K562 (cell line): ENCODE data around the gene ISM1. TPM values are rescaled to one million over a fixed set of nuclear protein-coding genes. Genes with fewer than 3 reads are reported as not detected.

ENCODE experiments used
- ATAC-seq: fragments of 200-7000 bp; cut with Tn5 transposase; 3 replicates; pipeline ENCODE4 v1.9.1; 2020; ENCODE audit warnings: moderate library complexity
- BruUV-seq: library from RNA; stranded (reverse); fragments of 400-500 nt; replicated peaks from 2 replicates; lab custom pipeline; 2021; lab: Mats Ljungman, UMichigan
- CTCF ChIA-PET: fragments of 300-600 bp; formaldehyde crosslinking; extraction: SDS; loops from one replicate; lab custom pipeline; 2021; ENCODE audit warnings: low intra/inter-chr PET ratio; lab: Yijun Ruan, JAX
- POLR2A ChIA-PET: fragments of 300-600, 350-650 bp; sonication (Branson Sonifier 250); formaldehyde crosslinking; extraction: SDS; loops from one replicate; lab custom pipeline; 2021; ENCODE audit warnings: antibody characterized with exemption, inconsistent platforms; lab: Yijun Ruan, JAX
- DNase-seq, 4 experiments: peaks; one replicate each; pipeline versions ENCODE4 v3.0.0 to v3.0.0-alpha.2; 2011 to 2018; ENCODE audit warnings: low spot score in 3 of 4, mixed read lengths in 3 of 4; ENCODE audit errors: extremely low read depth in 1 of 4
- FAIRE-seq: peaks from 2 replicates; lab custom pipeline; 2011; peaks lifted over from hg19 to GRCh38; lab: Jason Lieb, UNC
- H2AFZ ChIP-seq: 2 replicates; pipeline ENCODE4 v1.6.0; 2011; ENCODE audit warnings: low read depth, low read length, control low read depth, inconsistent platforms
- H3K27ac ChIP-seq: fragments of 200-600 bp; 3 replicates; pipeline ENCODE4 v1.8.0; 2011; ENCODE audit warnings: low read depth, mild to moderate bottlenecking, control low read depth, inconsistent platforms, low read length, moderate library complexity, mixed read lengths; ENCODE audit errors: extremely low read depth
- H3K27me3 ChIP-seq, 2 experiments: fragments of 300-600 bp in 1 of 2; 2 replicates in 1 of 2; 3 replicates in 1 of 2; pipeline versions ENCODE4 v1.6.0 to v1.8.0; 2011; ENCODE audit warnings: inconsistent platforms in 2 of 2, low read length in 2 of 2, mild to moderate bottlenecking in 1 of 2, mixed read lengths in 1 of 2, moderate library complexity in 1 of 2; ENCODE audit not compliant: control insufficient read depth in 2 of 2, insufficient read depth in 2 of 2
- H3K36me3 ChIP-seq: fragments of 300-600 bp; 3 replicates; pipeline ENCODE4 v1.8.0; 2011; ENCODE audit warnings: mild to moderate bottlenecking, low read length, inconsistent platforms; ENCODE audit not compliant: control insufficient read depth, insufficient read depth
- H3K4me1 ChIP-seq, 2 experiments: fragments of 200-600 bp in 1 of 2; replicated peaks in 1 of 2; 2 replicates in 1 of 2; 3 replicates in 1 of 2; pipeline versions ENCODE4 v1.5.1 to v1.8.0; 2011; ENCODE audit warnings: inconsistent platforms in 2 of 2, low read length in 2 of 2, mild to moderate bottlenecking in 1 of 2, mixed read lengths in 1 of 2, moderate library complexity in 1 of 2; ENCODE audit not compliant: control insufficient read depth in 2 of 2, insufficient read depth in 2 of 2
- H3K4me2 ChIP-seq: 2 replicates; pipeline ENCODE4 v1.6.1; 2011; ENCODE audit warnings: low read length, control low read depth, inconsistent platforms, mixed read lengths; ENCODE audit not compliant: insufficient read depth
- H3K4me3 ChIP-seq: fragments of 200-600 bp; sonication (generic), shearing (Covaris generic); 2 replicates; pipeline ENCODE4 v1.5.1; 2016; ENCODE audit warnings: control low read depth, inconsistent platforms
- H3K79me2 ChIP-seq: fragments of 200-600 bp; 3 replicates; pipeline ENCODE4 v1.8.0; 2011; ENCODE audit warnings: low read length, inconsistent platforms; ENCODE audit not compliant: control insufficient read depth, insufficient read depth
- H3K9ac ChIP-seq, 2 experiments: 2 replicates each; pipeline versions ENCODE4 v1.6.0 to v1.6.1; 2011; ENCODE audit warnings: low read depth in 2 of 2, low read length in 2 of 2, control low read depth in 1 of 2, inconsistent platforms in 1 of 2, mild to moderate bottlenecking in 1 of 2, mixed read lengths in 1 of 2; ENCODE audit not compliant: insufficient read depth in 1 of 2
- H3K9me1 ChIP-seq: one replicate; pipeline ENCODE4 v1.6.0; 2011; ENCODE audit warnings: inconsistent platforms, mild to moderate bottlenecking, low read length, moderate library complexity; ENCODE audit not compliant: control insufficient read depth, insufficient read depth
- H3K9me3 ChIP-seq: replicated peaks from 2 replicates; pipeline ENCODE4 v1.5.1; 2011; ENCODE audit warnings: low read depth, low read length, inconsistent platforms; ENCODE audit not compliant: control insufficient read depth, insufficient read depth
- H4K20me1 ChIP-seq: replicated peaks from 2 replicates; pipeline ENCODE4 v1.6.1; 2011; ENCODE audit warnings: low read length, inconsistent platforms, mixed read lengths; ENCODE audit not compliant: control insufficient read depth, insufficient read depth
- ARID1B ChIP-seq: fragments of 450-650 bp; IDR thresholded peaks from 2 replicates; pipeline ENCODE4 v1.6.1; 2016; ENCODE audit warnings: antibody characterized with exemption, mild to moderate bottlenecking, inconsistent platforms
- CC2D1A ChIP-seq: fragments of 450-650 bp; IDR thresholded peaks from 2 replicates; pipeline ENCODE4 v1.6.1; 2017; ENCODE audit warnings: mild to moderate bottlenecking
- ETV5 ChIP-seq: sonication (generic); formaldehyde crosslinking; IDR thresholded peaks from 2 replicates; pipeline ENCODE4 v1.4.0; 2020; ENCODE audit warnings: low read depth, mild to moderate bottlenecking, missing genetic modification reagents
- FOXK2 ChIP-seq, 2 experiments: fragments of 450-650 bp; IDR thresholded peaks in 1 of 2; conservative IDR thresholded peaks in 1 of 2; 2 replicates each; pipeline ENCODE4 v1.6.1; 2016; ENCODE audit warnings: low read depth in 2 of 2, mild to moderate bottlenecking in 1 of 2
- HDAC8 ChIP-seq: fragments of 450-650 bp; IDR thresholded peaks from 2 replicates; pipeline ENCODE4 v1.6.1; 2016; ENCODE audit warnings: mild to moderate bottlenecking, missing genetic modification characterization, moderate library complexity, missing compliant biosample characterization
- HIVEP1 ChIP-seq: fragments of 250-450 bp; sonication (Bioruptor Pico); IDR thresholded peaks from 2 replicates; pipeline ENCODE4 v1.4.0; 2020; ENCODE audit warnings: mild to moderate bottlenecking
- KHSRP ChIP-seq: fragments of 450-650 bp; IDR thresholded peaks from 2 replicates; pipeline ENCODE4 v1.6.1; 2017
- NCOA4 ChIP-seq: fragments of 450-650 bp; IDR thresholded peaks from 2 replicates; pipeline ENCODE4 v1.6.1; 2018; ENCODE audit warnings: mild to moderate bottlenecking; ENCODE audit not compliant: partially characterized antibody
- NCOR1 ChIP-seq: fragments of 450-650 bp; IDR thresholded peaks from 2 replicates; pipeline ENCODE4 v1.6.1; 2016; ENCODE audit warnings: mild to moderate bottlenecking, moderate library complexity
- NELFE ChIP-seq: IDR thresholded peaks from 2 replicates; pipeline ENCODE4 v1.6.1; 2011; ENCODE audit warnings: mild to moderate bottlenecking; ENCODE audit not compliant: insufficient read depth, insufficient read length
- PHF8 ChIP-seq: fragments of 200-600 bp; sonication (generic); IDR thresholded peaks from 2 replicates; pipeline ENCODE4 v1.6.1; 2012; ENCODE audit warnings: mixed run types, mild to moderate bottlenecking, inconsistent platforms, low read length, moderate library complexity, borderline replicate concordance
- RCOR1 ChIP-seq, 2 experiments: IDR thresholded peaks; 2 replicates each; pipeline ENCODE4 v1.6.1; 2012; ENCODE audit warnings: low read depth in 2 of 2, low read length in 2 of 2, borderline replicate concordance in 1 of 2, improper control_type of control experiment in 1 of 2
- ZNF77 ChIP-seq: fragments of 250-450 bp; sonication (Bioruptor Pico); IDR thresholded peaks from 2 replicates; pipeline ENCODE4 v1.5.0; 2020
- WGBS: fragments of 100-300 bp; shearing (Covaris generic); methylation state at CpG from one replicate; pipeline ENCODE4 v1.1.6; 2016; ENCODE audit warnings: low coverage, mixed read lengths; ENCODE audit not compliant: insufficient coverage; ENCODE audit errors: missing lambda C conversion rate; 5-methylcytosine and 5-hydroxymethylcytosine counted together
- in situ Hi-C: fragments of 300-500 bp; cut with MboI; formaldehyde crosslinking; loops from 4 replicates; pipeline ENCODE4 v1.15.0; 2018; ENCODE audit warnings: inconsistent platforms, mixed read lengths
- intact Hi-C: fragments of 100-400 bp; cut with micrococcal nuclease; formaldehyde crosslinking; loops from 2 replicates; pipeline ENCODE4 v1.14.2; 2022
- polyA plus RNA-seq, 8 experiments: library from polyadenylated mRNA; depleted of rRNA in 4 of 8; stranded (reverse) in 5 of 8; unstranded in 3 of 8; fragments of >200 nt; fragmentation: Nextera tagmentation in 2 of 8; fragmentation: Illumina TruSeq in 1 of 8; extraction: Ambion mirVana in 2 of 8; extraction: Trizol in 1 of 8; gene quantifications; 2 replicates each; pipeline versions ENCODE4 v1.2.1 to v1.2.3, GENCODE V29; 2011 to 2014; ENCODE audit warnings: inconsistent platforms in 1 of 8, missing spikeins in 1 of 8
- total RNA-seq, 7 experiments: library from RNA; depleted of rRNA in 6 of 7; stranded (reverse); fragments of >200 nt in 6 of 7; fragmentation: Illumina TruSeq in 2 of 7; extraction: Trizol in 2 of 7; gene quantifications; 2 replicates each; pipeline versions ENCODE4 v1.2.1 to v1.2.3, GENCODE V29; 2011 to 2021; ENCODE audit warnings: low replicate concordance in 1 of 7
- TF ChIP-seq, protein P1 (sequence below): fragments of 450-650 bp; formaldehyde crosslinking; IDR thresholded peaks from 2 replicates; pipeline ENCODE4 v1.4.0; 2020; ENCODE audit warnings: mild to moderate bottlenecking, moderate library complexity
- TF ChIP-seq, protein P2 (sequence below): sonication (generic); formaldehyde crosslinking; IDR thresholded peaks from 2 replicates; pipeline ENCODE4 v1.8.0; 2022; ENCODE audit warnings: missing genetic modification reagents, mild to moderate bottlenecking, borderline replicate concordance
- TF ChIP-seq, protein P3 (sequence below): sonication (generic); formaldehyde crosslinking; IDR thresholded peaks from 2 replicates; pipeline ENCODE4 v1.8.1; 2023; ENCODE audit warnings: mild to moderate bottlenecking, missing genetic modification reagents

Gene ISM1
- total and polyA plus RNA-seq, 9 of the 15 experiments (the other 6 are each of a cell fraction or from before 2014, with no cell fraction given), result not detected

DNA sequence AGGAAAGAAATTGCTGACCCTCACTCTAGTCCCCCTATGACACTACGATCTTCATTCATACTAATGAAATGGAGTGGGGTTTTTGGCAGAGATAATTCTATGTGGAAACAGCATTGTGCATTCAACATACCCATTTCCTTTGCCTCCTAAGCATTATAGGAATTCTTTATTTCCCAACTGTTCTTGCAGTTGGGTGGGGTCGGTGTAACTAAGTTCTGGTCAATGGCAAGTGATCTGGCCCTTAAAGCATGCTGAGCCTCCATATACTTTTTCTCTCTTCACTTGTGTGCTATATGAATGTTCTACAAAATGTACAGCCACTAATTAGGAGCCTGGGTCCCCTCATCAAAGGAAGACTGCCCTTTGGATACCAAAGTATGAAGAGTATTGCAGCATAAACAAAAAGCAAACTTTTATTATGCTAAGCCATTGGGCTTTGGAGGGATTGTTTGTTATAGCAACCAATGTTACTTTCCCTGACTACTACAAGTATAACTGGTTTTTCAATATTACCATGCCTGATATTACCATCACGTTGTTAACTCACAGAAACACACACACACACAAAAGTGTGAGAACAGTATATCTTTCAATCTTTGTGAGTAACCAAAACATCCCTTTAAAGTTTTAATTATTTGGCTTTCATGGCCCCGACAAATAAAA lies 9.0 kb upstream of the ISM1 start:
- Histone ChIP-seq H3K9me3 (no peaks in the 10 kb centered on the region), H3K79me2 (no peaks in the 10 kb centered on the region), H4K20me1 (no peaks in the 10 kb centered on the region), H3K9me1 (no peaks in the 10 kb centered on the region), H3K36me3 (no peaks in the 10 kb centered on the region), H2AFZ (no peak overlapping the region), H3K9ac (no peak overlapping the region), H3K4me2 (no peak overlapping the region), H3K4me1 (no peaks in the 10 kb centered on the region), H3K27me3 (no peaks in the 10 kb centered on the region), H3K27ac (no peak overlapping the region), H3K4me3 (no peak overlapping the region)
- intact Hi-C loops (no loop called here), in situ Hi-C loops (no loop called here)
- 0% methylated on average over 4 of the region's 4 CpGs for WGBS
- DNase-seq (no peak), ATAC-seq (no peak), FAIRE-seq (no peak)
- POLR2A ChIA-PET, result no interaction called here
- TF ChIP-seq ARID1B, result no peak
- no peak for TF ChIP-seq NCOR1
- no peak for TF ChIP-seq HIVEP1 (CRISPR knock-in tag)
- no peak for TF ChIP-seq CC2D1A
- TF ChIP-seq, protein P1, sequence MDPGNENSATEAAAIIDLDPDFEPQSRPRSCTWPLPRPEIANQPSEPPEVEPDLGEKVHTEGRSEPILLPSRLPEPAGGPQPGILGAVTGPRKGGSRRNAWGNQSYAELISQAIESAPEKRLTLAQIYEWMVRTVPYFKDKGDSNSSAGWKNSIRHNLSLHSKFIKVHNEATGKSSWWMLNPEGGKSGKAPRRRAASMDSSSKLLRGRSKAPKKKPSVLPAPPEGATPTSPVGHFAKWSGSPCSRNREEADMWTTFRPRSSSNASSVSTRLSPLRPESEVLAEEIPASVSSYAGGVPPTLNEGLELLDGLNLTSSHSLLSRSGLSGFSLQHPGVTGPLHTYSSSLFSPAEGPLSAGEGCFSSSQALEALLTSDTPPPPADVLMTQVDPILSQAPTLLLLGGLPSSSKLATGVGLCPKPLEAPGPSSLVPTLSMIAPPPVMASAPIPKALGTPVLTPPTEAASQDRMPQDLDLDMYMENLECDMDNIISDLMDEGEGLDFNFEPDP (CRISPR knock-in tag), result no peak
- TF ChIP-seq NELFE, result no peak
- TF ChIP-seq HDAC8, result no peak
- no peak for TF ChIP-seq NCOA4
- TF ChIP-seq, protein P2, sequence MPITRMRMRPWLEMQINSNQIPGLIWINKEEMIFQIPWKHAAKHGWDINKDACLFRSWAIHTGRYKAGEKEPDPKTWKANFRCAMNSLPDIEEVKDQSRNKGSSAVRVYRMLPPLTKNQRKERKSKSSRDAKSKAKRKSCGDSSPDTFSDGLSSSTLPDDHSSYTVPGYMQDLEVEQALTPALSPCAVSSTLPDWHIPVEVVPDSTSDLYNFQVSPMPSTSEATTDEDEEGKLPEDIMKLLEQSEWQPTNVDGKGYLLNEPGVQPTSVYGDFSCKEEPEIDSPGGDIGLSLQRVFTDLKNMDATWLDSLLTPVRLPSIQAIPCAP (CRISPR knock-in tag), result no peak
- no peak for TF ChIP-seq RCOR1 (IDR thresholded peaks at IDR 0.05; ENCODE audit: borderline replicate concordance in 1 of 2, low read depth in 2 of 2, low read length in 2 of 2)
- TF ChIP-seq, protein P3, sequence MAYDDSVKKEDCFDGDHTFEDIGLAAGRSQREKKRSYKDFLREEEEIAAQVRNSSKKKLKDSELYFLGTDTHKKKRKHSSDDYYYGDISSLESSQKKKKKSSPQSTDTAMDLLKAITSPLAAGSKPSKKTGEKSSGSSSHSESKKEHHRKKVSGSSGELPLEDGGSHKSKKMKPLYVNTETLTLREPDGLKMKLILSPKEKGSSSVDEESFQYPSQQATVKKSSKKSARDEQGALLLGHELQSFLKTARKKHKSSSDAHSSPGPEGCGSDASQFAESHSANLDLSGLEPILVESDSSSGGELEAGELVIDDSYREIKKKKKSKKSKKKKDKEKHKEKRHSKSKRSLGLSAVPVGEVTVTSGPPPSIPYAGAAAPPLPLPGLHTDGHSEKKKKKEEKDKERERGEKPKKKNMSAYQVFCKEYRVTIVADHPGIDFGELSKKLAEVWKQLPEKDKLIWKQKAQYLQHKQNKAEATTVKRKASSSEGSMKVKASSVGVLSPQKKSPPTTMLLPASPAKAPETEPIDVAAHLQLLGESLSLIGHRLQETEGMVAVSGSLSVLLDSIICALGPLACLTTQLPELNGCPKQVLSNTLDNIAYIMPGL, result no peak
- TF ChIP-seq ZNF77 (CRISPR knock-in tag), result no peak
- TF ChIP-seq ETV5 (CRISPR knock-in tag), result no peak
- no peak for TF ChIP-seq PHF8
- no peak for TF ChIP-seq FOXK2 (conservative IDR thresholded peaks at IDR 0.05 in 1 of 2, IDR thresholded peaks at IDR 0.05 in 1 of 2; ENCODE audit: low read depth in 2 of 2)
- TF ChIP-seq KHSRP, result no peak
- no TSS peak for BruUV-seq
- CTCF ChIA-PET, result interaction anchor here (0.6 kb wide), 1 partner anchor 24 kb away, joined by 3 read pairs; no protein-coding TSS in a partner anchor
